ENCODE measurements around the gene LRRN3. TPM values are rescaled to one million over a fixed set of nuclear protein-coding genes. Genes with fewer than 3 reads are reported as not detected.

The LRRN3 gene
- total and polyA plus RNA-seq, 2 experiments from 2014 or later = 0.40 TPM; not detected in 1

DNA sequence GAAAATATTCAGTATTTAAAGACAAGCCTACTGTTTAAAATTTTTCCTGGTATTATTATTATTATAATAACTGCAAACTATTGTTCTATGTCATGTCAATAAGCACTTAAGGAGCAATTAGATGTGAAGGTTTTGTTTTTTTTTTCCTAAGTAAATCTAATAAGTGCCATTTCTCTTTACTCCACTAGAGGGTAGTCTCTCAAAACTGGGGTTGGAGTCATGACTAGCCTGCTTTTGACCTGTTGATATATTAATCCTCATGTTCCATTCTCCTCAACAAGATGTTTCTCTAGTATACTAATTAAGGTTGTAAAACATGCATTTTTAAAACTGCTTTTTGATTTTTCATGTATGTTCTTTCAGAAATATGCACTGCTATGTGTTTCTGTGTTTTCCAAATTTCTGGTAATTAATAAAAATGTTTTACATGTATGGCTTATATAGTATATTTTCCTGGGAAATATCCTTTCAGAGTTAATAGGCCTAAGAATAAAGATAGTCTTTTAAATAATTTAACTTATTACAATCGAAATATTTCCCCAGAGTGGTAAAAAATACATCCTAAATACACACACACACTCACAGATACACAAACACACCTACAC, 1.0 kb upstream of the LRRN3 start (continued):
- TF ChIP-seq ZNF462 (CRISPR knock-in tag; IDR thresholded peaks at IDR 0.05) = no peak

DNA sequence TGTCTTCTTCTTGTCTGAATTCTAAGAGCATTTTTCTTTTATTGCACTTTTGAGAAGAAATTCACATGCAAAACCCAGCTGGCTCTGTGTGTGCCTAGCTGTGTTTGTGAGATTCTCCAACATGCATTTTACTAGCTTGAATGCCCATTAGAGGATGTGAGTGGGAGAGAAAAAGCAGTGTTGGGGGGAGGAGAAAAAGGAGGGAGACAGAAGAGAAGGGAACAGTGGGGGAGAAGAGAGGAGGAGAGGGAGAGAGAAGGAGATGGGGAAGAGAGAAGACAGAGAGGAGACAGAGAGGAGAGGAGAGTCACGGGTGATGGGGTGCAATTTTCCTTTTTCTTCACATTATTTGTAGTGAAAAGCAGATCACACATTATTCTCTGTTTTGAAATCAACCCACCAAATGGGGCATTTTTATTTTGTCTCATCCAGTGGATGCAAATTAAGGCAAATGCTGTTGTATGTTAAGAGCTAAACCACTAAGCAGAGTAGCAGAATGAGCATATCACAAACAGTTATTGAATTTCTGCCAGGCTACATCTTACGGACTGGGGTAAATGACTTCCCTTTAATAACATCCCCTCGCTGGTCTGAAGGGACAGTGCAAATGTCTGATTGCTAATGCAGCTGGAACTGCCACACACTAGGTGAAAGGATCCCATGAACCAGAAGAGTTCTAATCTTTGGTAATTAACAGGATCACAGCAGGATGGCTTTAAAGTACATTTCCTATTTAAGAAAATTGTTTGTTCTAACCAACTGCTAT, 849 bp downstream of the LRRN3 start:
- ATAC-seq (peak; percentile 41), DNase-seq (ENCODE audit: low spot score) (no peak)
- peaks cover 1% of the 10 kb centered on the region for H3K27me3 Mint-ChIP-seq (ENCODE audit: insufficient read depth, low read depth, poor library complexity)
- H3K79me2 ChIP-seq (replicated peaks; ENCODE audit: insufficient read depth) = no peaks in the 10 kb centered on the region
- no peaks in the 10 kb centered on the region for H3K36me3 Mint-ChIP-seq (ENCODE audit: low read depth)
- H3K27me3 ChIP-seq (ENCODE audit: insufficient read depth) = no peaks in the 10 kb centered on the region
- H3K27ac Mint-ChIP-seq = no peak overlapping the region
- H3K4me1 ChIP-seq (ENCODE audit: insufficient read depth) = peaks cover 54% of the 10 kb centered on the region
- no peak overlapping the region for H3K4me3 Mint-ChIP-seq
- H2AFZ ChIP-seq = no peak overlapping the region
- H3K9me3 Mint-ChIP-seq = no peaks in the 10 kb centered on the region
- no peaks in the 10 kb centered on the region for H4K20me1 ChIP-seq (replicated peaks; ENCODE audit: insufficient read depth)
- no peak overlapping the region for H3K4me3 ChIP-seq
- peak overlapping the region; percentile 17 for H3K4me2 ChIP-seq
- no peaks in the 10 kb centered on the region for H3K9me2 ChIP-seq (ENCODE audit: insufficient read depth)
- H3K36me3 ChIP-seq (ENCODE audit: insufficient read depth) = no peaks in the 10 kb centered on the region
- H3F3A ChIP-seq (replicated peaks; ENCODE audit: low read depth) = no peaks in the 10 kb centered on the region
- H3K4me1 Mint-ChIP-seq = peaks cover 59% of the 10 kb centered on the region
- H3K27ac ChIP-seq (ENCODE audit: low read depth) = no peak overlapping the region
- no peak for TF ChIP-seq ZNF114 (CRISPR knock-in tag; IDR thresholded peaks at IDR 0.05)
- TF ChIP-seq REST (IDR thresholded peaks at IDR 0.05; ENCODE audit: unreplicated experiment) = no peak
- TF ChIP-seq CREB1 (CRISPR knock-in tag; IDR thresholded peaks at IDR 0.05; ENCODE audit: low read depth) = no peak
- no peak for TF ChIP-seq JUNB (IDR thresholded peaks at IDR 0.05; ENCODE audit: unreplicated experiment)
- TF ChIP-seq STAT1 (IDR thresholded peaks at IDR 0.05; ENCODE audit: unreplicated experiment) = no peak

Data from GM23338 (cell line).